Effector CD4-positive, alpha-beta T cell (primary cell): Measurements from ENCODE around the gene UPP1.
"Not testable (repeated sequence)": the region's sequence is repeated elsewhere in the genome, so short reads cannot be mapped to it uniquely, and the experiment has no call there.

ENCODE experiments used
- DNase-seq: peaks from one replicate; pipeline ENCODE4 v3.0.0-alpha.2; 2020
- total RNA-seq: gene quantifications from one replicate; lab custom pipeline; 2026; lab: John Stamatoyannopoulos, UW

Gene UPP1
- total RNA-seq, result 107 reads per million, percentile 84 among the genes with 10 or more reads in this experiment

DNA sequence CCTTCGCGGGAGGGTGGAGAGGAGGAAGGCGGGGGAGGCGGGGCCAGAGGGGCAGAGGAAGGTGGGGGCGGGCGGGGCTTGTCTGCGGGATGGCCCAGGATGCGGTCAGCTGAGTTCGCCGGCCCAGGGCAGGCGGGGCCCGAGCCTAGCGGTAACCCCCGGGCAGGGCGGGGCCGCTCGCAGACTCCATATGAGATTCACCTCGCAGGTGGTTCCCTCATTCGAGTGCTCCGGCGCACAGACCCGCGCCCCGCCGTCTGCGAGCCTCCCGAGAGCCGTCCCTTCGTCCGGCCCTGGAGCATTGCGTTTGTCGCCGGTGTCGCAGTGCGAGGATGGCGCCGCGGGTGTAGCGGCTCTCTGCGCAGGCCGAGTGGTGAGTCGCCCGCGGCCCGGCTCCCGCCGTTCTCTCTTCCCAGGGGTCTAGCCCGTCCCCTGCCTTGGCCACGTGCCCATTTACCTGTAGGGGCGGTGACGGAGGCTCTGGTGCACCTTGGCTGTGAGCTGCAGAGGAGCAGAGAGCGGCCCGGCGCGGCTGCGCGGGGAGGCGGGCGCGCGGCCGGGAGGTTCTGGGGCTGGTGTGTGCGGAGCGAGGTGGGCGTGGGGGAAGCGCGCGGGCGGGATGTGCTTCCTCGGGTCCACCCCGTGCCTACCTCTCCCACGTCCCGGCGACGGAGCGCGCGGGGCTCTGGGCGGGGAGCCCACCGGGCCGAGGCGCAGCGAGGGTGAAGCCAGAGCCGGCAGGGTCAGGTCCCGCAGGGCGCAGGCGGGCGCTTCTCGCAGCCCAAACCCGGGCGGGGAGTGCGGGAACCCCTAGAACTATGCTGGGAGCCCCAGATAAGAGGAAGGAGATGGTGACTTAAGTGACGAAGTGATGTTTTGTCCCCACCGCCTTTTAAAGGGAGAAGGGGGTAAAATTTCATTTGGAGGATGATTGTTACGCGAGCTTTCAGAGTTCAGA, at the start of gene UPP1:
Gene UPP1, plus strand, starts transcription at position 220 of the 958 bp plus-strand sequence. CDS start 5,519 bp downstream, outside the sequence.
- DNase-seq, result peak; percentile 81

DNA sequence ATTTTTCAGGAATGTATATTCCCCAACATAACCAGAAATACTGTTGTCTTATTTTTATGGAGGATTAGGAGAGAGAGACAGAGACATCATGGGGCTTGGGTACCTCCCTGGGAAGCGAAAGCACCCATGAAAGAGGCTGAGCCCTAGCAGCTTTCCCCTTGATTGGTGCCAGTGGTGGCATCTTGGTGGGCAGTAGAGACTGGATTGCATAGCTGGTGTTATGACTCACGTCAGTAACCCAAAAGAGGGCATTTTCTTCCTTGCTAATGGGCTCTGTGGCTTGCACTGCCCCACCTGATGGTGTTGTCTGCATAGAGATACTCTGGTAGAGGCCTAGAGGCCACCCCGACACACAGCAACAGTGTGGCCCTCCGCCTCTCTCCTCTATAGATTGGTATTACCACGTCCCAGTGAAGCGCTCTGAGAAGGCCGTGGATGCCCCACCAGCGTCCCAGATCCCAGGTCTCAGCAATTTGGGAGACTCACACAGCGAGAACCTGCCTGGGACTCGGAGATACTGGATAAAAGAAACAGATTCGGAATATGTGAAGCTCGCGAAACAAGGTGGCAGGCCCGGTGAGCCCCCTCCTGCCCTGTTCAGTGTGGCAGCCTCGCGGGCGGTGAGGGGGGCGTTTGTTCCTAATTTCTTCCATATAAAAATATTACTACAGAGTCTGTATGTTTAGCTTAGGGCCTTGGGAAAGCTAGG, 48.0 kb upstream of the UPP1 start:
- no peak for DNase-seq

DNA sequence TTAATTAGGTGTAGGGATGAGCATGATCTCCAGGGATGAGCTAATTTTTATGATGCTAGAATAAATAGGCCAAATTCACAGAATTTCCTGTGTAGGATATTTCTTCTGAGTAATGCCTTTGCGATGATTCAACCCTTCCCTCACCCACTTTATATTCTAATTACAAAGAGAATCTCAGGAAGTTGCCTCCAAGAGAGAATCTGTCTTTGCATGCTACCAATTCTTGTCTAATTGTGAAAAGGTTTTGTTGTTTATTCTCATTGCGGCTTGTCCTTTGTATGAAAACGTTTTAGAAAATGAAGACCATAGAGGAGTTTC, 47.5 kb upstream of the UPP1 start:
- DNase-seq, result no peak

DNA sequence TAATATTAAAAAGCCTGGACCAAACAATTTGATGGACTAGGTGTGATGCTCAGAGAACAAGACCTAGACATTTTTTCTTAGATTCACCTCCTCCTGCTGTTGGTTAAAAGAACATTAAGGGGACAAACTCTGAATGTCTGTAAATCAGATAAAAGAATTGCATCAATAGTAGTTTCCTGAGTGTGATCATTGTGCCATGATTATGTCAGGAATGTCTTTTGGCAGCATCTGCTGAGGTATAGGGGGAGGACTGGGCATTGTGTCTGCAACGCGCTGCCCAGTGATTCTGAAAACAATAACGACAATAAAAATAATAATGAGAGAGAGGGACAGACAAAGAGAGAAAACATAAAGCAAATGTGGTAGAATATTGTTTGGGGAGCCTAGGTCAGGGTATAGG, 46.8 kb upstream of the UPP1 start:
- no peak for DNase-seq

DNA sequence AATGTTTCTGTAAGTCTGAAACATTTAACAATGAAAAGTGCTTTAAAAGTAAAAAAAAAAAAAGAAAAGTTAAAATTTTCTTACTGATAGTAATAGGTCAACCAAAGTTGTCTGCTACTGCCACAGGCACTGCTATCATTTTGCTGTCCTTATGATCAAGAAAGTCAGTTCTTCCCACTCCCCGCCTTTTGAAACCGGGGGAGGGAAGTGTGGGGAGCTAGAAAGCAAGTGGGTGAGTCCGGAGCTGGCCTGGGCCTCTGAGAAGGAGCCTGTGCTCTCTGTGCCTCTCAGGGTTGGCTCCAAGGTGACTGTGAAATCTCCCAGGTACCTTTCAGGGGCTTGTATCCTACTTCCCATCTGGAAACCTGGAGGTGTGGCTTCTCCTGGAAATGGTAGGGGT, 46.4 kb upstream of the UPP1 start:
- DNase-seq, result no peak

DNA sequence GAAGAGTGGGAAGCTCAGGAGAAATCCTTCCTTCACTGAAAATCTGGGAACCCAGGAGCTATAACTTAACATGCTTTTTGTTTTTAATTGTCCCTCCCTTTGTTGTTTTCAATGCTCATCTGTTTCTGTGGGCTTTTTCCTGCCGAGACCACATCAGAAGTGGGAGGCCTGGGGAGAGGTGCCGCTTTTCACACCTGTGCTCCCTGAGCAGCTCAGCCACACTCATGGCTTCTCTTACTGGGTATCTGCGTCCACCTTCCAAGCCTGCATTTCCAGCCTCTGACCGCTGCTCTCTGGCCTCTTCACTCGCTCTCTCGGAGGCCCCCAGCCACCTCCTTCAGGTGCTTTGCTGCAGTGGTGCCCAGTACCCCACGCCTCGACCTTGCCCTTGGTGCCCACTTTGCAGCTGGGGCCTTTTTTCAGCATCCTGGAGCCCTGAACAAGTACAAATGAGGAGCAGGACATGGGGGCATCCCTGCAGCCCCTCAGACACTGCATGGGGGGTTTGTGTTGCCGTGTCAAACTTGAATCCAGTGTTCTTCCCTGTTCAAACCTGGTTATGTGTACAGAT, 43.8 kb upstream of the UPP1 start:
- no peak for DNase-seq

DNA sequence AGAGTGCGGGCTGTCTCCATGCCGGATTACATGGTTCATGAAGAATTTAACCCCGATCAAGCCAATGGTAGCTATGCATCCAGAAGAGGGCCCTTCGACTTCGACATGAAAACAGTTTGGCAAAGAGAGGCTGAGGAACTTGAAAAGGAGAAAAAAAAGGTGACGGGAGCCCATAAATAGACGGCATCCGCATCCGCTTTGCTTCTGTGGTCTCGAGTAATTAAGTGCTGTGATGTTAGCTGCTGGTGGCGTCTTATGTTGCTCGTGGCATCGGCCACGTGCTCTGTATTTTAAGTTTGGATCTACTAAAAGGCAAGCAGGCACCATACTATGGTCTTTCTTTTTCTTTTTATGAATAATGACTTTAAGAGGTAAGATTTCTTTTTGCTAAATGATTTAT, 42.6 kb upstream of the UPP1 start:
- DNase-seq, result no peak

DNA sequence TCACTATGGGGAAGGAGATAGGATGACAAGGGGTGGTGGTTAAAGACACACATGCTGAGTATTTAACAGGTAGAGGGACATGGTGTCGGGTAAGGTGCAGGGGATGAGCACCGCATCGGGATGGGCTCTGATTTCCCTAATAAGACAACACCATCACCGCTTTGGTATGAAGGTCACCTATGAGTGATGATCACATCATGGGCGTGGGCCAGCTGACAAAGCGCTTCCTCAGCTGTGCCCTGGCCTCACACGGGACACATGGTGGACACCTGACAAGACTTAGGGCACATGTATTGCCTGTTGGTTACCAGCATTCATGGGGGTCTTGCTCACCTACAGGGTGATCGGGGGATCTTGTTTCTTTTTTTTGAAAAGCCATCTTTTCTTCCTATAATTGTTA, 41.0 kb upstream of the UPP1 start:
- no peak for DNase-seq

DNA sequence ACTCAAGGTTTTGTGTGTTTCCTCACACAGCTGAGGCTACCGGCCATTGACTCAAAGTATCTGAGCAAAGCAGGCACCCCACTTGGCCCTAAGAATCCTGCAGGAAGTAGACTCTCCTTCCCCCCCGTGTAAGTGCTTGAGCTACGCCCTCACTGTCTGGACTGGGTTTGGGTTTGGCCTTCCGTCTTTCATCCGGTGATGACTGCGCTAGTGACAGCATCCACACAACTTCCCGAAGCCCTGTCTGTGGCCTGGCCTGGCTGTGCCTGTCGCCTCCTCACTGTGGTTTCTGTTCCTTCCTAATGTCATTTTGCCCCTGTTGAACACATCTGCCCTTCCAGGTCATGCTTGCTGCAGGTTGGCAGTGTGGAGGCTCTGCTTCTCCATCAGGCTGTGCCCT, 39.2 kb upstream of the UPP1 start:
- no peak for DNase-seq

DNA sequence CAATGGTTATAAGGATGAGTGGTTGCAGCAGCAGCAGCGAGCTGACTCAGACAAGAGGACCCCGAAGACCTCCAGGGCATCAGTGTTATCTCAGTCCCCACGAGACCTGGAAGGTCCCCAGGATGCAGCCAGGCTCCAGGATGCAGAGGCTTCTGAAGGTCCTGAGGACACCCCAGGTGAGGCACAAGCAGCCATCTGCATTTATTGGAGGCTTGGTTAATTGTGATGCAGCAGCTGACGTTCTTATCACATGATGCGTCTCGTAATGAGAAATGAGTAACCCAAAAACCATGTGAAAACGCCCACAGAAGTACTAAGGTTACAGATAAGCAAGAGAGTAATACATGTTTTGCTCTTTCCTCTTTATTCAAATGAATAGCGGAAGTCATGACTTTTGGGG, 36.3 kb upstream of the UPP1 start:
- no peak for DNase-seq

DNA sequence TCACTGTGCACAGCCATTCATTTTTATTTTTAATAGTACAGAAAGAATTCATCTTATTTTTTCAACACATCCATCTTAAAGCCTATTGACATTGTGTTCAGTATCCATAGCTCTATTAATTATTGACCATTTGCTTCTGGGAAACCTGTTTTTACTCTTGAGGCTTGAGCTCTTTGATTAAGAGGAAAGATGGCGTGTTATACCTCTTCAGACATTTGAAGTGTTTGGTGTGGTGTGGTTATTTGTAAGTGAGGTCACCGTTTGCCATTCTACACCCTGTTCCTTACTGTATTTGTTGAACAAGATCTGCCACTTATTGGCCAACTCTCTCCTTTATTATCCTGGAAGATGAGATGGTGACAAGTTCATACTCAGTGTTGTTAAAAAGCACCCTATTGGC, 35.3 kb upstream of the UPP1 start:
- no peak for DNase-seq

DNA sequence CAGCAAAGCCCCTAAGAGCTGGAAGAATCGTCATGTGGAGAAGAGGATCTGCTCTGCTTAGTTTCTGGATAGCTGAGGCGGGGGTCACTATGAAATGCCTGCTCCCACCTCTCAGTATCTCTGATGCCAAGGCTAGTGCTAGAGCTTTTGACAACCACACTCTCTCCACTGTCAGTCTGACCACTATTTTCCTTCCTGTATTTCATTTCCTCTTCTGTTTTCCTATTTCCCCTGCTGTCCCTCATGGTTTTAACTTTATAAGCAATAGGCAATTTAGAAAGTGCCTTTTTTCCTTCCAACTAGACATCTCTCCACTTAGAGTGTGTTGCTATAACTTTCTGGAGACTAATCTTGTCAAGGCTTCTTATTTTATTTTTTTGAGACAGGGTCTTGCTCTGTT, 30.1 kb upstream of the UPP1 start:
- no peak for DNase-seq

DNA sequence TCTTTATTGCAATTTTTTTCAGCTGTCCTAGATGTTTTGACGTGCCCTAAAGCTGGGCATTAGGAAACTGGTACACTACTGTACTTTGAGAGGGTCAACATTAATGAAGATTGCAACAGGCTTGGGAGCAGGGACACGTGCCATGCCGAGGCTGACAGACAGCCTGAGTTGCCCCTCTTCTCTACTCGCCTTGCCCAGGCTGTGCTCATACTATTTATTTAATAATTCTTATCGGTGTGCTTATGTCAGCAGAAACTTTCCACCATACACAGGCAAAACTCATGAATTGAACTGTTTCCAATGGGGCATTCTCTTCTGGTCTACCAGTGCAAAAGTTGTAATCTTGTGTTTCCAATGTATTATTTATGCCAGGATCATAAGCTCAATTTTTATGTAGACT, 29.4 kb upstream of the UPP1 start:
- DNase-seq, result no peak

DNA sequence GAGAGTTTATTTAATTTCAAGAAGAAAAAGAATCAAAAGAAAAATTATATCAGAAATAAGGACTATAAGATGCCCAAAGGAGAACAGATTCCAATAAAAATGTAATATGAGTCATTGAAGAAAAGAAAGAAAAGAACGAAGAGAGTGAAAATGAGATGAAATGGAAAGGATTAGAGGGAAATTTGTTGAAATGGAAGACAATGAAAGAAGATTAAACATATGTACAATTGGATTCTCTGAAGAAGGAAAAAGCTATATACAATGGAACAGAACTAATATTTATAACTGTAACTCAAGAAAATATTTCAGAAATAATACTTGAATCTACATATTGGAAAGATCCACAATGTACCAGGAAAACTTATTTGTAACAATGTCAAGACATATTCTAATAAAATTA, 25.1 kb upstream of the UPP1 start:
- DNase-seq, result no peak

DNA sequence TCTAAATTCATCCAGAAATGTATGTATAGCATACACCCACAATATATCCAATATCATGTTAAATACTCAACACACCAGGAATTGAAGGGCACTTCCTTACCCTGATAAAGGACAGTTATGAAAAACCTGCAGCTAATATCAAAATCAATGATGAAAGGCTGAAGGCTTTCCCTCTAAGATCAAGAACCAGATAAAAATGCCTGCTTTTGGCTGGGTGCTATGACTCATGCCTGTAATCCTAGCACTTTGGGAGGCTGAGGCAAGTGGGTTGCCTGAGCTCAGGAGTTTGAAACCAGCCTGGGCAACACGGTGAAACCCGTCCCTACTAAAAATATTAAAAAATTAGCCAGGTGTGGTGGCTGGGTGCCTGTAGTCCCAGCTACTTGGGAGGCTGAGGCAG, 21.6 kb upstream of the UPP1 start:
- DNase-seq, result no peak

DNA sequence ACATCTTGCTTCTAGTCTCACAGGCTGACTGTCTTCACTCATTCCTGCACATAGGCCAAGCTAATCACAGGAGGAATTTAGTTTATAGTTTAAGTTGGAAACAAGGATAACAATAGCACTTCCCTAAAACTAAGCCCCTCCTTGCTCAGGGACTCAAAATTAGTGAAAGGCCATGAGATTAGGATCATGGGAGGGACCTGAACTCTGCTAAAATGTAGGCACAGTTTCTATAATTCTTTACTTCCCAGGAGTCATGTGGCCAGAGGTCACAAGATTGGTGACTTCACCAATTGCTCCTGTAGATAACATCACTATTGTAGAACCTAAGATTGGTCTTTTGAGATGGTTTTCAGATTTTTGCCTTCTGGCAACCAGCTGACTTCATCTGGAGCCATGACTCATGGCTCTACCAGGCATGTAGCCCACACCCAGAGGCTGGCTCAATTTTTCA, 14.8 kb upstream of the UPP1 start:
- DNase-seq, result no peak

DNA sequence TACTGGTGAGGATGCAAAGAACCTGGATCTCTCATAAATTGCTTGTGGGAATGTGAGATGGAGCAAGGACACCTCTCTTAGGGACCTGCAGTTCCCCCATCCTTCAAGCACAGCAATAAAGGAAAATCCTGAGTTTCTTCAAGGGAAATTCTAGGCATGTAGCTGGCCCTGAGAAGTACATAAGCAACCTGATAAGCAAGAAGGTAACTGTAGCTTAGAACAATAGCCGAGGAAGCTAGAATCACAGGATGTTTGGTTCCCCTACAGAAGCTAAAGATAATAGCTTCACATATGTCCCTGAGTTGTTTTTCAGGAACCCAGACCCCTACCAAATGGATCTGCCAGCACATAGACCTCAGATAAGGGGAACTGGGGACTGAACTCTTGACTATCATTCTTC, 11.6 kb upstream of the UPP1 start:
- DNase-seq, result no peak

DNA sequence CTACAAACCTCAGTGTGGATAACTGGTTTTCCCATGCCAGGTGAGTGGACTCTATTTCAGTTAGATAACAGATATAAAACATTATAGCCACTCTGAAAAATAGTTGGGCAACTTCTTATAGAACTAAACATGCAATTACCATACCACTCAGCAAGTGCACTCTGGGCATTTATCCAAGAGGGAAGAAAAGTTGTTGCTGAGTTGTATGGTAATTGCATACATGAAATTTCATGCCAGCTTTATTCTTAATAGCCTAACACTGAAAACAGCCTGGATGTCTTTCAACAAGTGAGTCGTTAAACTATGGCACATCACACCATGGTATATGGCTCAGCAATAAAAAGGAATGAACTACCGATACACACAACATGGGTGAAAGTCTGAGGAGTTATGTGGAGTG, 10.6 kb upstream of the UPP1 start:
- no peak for DNase-seq

DNA sequence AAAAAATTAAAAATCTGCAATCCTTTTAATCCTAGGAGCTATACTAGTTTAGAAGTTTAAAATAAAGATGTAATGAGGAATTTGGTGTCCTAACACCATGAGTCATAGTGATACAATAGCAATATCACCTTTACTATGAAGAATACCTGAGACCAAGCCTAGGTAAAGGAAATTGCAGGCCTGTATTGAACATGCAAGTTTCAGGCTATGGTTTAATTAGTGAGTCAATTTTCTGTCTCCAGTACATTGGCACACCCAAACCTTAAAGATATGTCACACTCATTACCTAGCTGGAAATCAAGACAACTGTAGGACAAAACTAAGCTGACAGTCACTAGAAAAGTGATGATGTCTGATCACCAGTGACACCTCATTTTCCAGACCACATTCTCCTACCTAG, 6.7 kb upstream of the UPP1 start:
- not testable (repeated sequence) for DNase-seq

DNA sequence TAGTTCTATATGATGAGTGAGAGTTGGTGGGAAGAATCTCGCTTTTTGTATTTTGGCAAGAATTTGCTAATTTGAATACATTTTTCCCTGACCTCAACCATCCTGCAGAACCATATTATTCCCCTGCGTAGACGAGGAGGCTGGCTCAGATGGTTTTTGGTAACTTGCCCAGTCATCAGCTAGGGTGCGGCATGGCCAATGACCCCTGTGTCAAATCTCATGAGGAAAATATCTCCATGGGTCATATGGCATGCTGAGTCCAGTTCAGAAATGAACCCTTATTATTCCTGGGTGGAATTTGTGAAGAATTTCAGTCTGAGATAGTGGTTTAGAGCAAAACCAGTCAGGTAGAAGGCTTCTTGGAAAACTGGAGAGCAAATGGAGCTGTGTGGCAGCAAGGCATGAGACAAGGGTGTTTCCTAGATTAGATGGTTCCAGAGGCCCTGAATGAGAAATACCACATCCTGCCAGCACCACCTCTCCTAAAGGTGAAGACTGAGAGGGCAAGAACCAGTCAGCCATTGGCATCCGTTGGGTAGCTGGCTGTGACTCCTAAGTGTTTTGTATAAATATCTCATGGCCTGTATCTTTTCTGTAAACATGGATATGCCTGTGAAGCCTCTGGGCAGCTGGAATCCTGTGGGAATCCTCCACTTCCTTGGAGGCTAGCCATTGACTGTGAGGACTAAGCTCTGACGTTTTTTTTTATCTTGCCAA, 5.8 kb upstream of the UPP1 start:
- no peak for DNase-seq

DNA sequence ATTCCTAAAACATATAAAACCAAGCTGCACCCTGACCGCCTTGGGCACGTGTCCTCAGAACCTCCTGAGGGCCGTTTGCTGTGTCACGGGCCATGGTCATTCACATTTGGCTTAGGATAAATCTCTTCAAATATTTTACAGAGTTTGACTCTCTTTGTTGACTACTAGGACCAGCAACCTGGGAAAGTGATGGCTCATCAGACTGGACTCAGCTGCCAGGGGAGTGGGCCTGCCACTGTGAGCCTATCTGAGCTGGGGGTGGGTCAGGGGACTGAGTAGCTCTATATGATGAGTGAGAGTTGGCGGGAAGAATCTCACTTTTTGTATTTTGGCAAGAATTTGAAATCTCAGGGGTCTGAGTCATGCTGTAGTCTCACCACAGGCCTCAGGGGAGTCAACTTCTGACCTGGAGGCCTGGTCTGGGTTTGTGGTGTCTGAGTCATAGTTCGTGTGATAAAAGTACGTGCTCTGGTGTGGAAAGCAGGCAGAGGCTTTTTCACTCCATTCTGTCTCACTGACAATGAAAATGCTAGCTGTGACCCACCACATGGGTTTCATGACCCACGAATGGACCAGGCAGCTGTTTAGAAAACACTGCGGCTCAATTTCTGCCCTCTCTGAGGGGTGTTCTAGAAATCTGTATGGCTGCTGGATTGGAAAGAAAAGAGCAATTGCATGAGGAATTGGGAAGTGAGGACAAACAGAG, 4.2 kb upstream of the UPP1 start:
- DNase-seq, result peak; percentile 51

DNA sequence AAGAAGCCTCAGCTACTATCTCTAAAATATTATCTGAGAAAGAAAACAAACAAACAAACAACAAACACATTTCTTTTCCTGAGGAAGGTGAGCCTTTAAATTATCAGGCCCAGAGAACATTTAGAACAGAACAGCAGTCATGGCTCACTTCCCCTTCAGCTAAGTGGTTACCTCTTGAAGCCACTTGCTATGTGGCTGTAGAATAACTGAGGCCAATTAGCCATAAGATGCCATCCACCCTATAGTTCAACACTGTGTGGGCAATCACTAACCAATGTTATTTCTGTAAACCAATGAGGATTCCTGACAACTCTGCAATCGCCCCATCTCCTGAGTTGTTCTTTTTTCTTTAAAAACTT, 3.7 kb upstream of the UPP1 start:
- DNase-seq, result no peak

DNA sequence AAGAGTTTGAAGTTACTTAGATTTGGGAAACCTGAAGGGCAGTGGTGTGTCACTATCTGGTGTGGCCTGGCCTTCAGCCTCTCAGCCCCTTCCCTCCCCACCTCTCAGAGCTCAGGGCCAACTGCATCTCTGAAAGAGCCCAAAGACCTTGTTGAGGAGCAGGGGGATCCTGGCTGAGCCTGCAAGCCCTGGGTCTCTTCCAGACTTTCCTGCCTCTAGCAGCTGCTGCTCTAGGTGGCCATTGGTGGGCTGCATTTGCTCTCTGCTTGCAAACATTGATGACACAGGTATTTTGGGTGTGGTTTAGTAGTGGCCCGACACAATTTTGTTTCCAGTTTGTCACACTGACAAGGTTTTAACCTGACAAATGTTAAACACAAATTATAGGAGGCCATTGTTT, 3.1 kb upstream of the UPP1 start:
- no peak for DNase-seq
